PFSK-1 (cell line): ENCODE measurements around the gene ZEB2.

Source experiments
- FOXP2 ChIP-seq: optimal IDR thresholded peaks from 2 replicates; pipeline ENCODE3; 2011; ENCODE audit warnings: borderline replicate concordance, control low read depth, inconsistent platforms; ENCODE audit not compliant: insufficient read depth; ENCODE audit errors: extremely low read length, extremely low read depth
- POLR2AphosphoS5 ChIP-seq: IDR thresholded peaks from 2 replicates; pipeline ENCODE4 v1.6.1; 2012; ENCODE audit warnings: low read depth, mild to moderate bottlenecking, control low read depth, low read length, moderate library complexity
- REST ChIP-seq, 2 experiments: IDR thresholded peaks; 2 replicates each; pipeline versions ENCODE4 v1.6.1 to v1.8.0; 2011 to 2012; ENCODE audit warnings: low read depth in 2 of 2, low read length in 2 of 2, control low read depth in 1 of 2, inconsistent platforms in 1 of 2, mild to moderate bottlenecking in 1 of 2, moderate library complexity in 1 of 2; ENCODE audit not compliant: insufficient read depth in 1 of 2
- SIN3A ChIP-seq: IDR thresholded peaks from 2 replicates; pipeline ENCODE4 v1.6.1; 2012; ENCODE audit warnings: mild to moderate bottlenecking, low read length, moderate library complexity, borderline replicate concordance; ENCODE audit not compliant: insufficient read depth
- TAF1 ChIP-seq: IDR thresholded peaks from 2 replicates; pipeline ENCODE4 v1.6.1; 2012; ENCODE audit warnings: low read length, control low read depth, borderline replicate concordance; ENCODE audit not compliant: insufficient read depth

ZEB2 gene

DNA sequence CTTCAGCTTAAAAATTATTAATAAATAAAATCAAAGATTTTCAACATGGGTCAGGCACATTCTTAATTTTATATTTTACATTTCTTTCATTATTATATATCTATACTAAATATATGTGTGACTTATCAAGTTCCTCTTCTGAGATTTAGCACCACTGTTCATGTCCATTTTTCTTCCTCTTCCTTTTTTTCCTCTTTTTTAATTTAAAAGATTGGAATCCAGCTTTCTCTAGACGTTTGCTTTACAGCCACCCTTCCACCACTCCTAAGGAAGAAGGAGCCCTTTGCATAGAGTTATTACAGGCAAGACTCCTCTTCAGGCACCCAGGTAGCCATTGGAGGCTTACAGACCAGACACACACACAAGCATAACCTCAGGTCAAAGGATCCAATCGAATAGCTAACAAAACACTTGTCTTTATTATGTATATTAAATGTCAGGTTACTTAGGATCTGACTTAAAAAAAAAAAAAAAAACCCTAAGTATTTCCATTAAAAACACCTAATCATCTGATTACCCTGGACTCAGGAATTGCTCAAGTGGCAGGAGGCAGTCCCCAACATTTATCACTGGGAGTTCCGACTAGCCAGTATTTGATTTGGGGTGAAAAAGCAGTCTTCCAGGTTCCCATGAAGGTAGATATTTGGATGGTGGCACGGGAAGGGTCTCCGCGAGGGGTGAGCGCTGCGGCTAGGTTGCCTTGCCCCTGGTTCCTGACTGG is 2.4 kb upstream of the ZEB2 start:
- no peak for TF ChIP-seq POLR2AphosphoS5
- TF ChIP-seq REST (IDR thresholded peaks at IDR 0.05; ENCODE audit: insufficient read depth in 1 of 2, low read depth in 2 of 2, low read length in 2 of 2) = no peak
- TF ChIP-seq TAF1 = no peak
- no peak for TF ChIP-seq FOXP2
- TF ChIP-seq SIN3A = no peak

GRCh38 chr2:144521686-144522085 is 1.8 kb upstream of the ZEB2 start:
- TF ChIP-seq FOXP2 (no peak), TAF1 (no peak), REST (IDR thresholded peaks at IDR 0.05; ENCODE audit: insufficient read depth in 1 of 2, low read depth in 2 of 2, low read length in 2 of 2) (no peak), POLR2AphosphoS5 (no peak), SIN3A (no peak)

DNA sequence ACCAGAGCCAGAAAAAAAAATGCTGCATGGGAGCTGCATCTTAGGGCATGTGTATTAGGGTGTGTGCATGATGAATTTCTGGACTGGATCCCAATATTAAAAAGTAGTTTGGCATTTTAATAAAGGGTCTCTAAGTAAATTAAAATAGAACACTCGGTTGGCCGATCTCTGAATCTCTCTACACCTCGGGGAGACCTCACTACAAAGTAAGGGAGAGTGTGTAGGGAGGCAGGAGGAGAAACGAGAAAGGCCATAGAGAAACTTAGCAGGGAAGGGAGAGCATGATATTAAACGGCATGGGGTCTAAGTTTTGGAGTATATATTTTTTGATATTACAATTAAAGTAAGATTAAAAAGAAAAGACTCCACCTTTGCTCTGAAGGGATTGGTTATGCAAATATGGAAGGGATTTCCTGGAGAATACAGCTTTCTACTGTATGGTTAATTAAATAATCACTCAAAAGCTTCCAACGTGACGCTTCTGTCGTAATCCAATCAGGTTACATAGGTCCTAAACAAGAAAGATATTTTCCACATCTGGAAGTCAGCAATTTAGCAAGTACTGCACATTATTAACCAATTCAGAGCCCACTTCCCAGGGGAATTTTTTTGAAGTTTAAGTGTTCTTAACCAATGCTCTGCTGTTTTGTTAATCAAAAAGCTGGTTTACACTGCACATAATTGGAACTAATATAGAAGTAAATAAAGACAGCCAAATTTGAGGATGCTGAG is 1.0 kb upstream of the ZEB2 start:
- TF ChIP-seq TAF1 (no peak), REST (IDR thresholded peaks at IDR 0.05; ENCODE audit: insufficient read depth in 1 of 2, low read depth in 2 of 2, low read length in 2 of 2) (no peak), SIN3A (no peak), FOXP2 (no peak), POLR2AphosphoS5 (no peak)

DNA sequence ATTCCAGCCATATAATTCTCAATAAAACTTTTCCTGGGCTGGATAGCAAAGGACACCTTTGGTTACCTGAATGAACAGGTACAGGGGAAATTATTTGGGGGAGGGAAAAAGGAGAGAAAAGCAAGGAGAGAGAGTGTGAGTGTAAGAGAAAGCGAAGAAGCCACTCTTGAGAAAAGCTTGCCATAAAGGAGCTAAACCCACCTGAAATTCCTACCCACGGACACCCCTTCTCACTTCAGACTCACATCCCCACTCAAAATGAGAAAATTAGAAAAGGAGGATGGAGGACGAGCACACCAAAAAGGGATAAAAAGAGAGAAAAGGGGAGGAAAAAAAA is 354 bp downstream of the ZEB2 start:
- no peak for TF ChIP-seq REST (IDR thresholded peaks at IDR 0.05; ENCODE audit: insufficient read depth in 1 of 2, low read depth in 2 of 2, low read length in 2 of 2)
- no peak for TF ChIP-seq FOXP2
- TF ChIP-seq TAF1 = no peak
- no peak for TF ChIP-seq SIN3A
- TF ChIP-seq POLR2AphosphoS5 = no peak
